ENCODE results near the gene CCDC85C.

GRCh38 chr14:99595034-99595433 lies 9.0 kb downstream of the CCDC85C start:
- TF ChIP-seq CTCF (conservative IDR thresholded peaks at IDR 0.05; ENCODE audit: low read depth in 2 of 2), result no peak
- no peak for TF ChIP-seq REST (IDR thresholded peaks at IDR 0.05; ENCODE audit: unreplicated experiment)
- TF ChIP-seq ZNF331 (CRISPR knock-in tag; IDR thresholded peaks at IDR 0.05; ENCODE audit: low read depth), result no peak
- TF ChIP-seq EZH2phosphoT487 (IDR thresholded peaks at IDR 0.05; ENCODE audit: unreplicated experiment), result no peak
- no peak for TF ChIP-seq POLR2AphosphoS5 (IDR thresholded peaks at IDR 0.05; ENCODE audit: low read depth)
